Activated naive CD4-positive, alpha-beta T cell treated with anti-CD3 and anti-CD28 coated beads, Interleukin-2, amount 50 U/mL, for 16 hours (primary cell): Measurements from ENCODE around the gene ZNF205.
"Not testable (repeated sequence)": the region's sequence is repeated elsewhere in the genome, so short reads cannot be mapped to it uniquely, and the experiment has no call there.

Experiments
- DNase-seq: peaks from one replicate; pipeline ENCODE4 v3.0.0-alpha.2; 2020

The ZNF205 gene

DNA sequence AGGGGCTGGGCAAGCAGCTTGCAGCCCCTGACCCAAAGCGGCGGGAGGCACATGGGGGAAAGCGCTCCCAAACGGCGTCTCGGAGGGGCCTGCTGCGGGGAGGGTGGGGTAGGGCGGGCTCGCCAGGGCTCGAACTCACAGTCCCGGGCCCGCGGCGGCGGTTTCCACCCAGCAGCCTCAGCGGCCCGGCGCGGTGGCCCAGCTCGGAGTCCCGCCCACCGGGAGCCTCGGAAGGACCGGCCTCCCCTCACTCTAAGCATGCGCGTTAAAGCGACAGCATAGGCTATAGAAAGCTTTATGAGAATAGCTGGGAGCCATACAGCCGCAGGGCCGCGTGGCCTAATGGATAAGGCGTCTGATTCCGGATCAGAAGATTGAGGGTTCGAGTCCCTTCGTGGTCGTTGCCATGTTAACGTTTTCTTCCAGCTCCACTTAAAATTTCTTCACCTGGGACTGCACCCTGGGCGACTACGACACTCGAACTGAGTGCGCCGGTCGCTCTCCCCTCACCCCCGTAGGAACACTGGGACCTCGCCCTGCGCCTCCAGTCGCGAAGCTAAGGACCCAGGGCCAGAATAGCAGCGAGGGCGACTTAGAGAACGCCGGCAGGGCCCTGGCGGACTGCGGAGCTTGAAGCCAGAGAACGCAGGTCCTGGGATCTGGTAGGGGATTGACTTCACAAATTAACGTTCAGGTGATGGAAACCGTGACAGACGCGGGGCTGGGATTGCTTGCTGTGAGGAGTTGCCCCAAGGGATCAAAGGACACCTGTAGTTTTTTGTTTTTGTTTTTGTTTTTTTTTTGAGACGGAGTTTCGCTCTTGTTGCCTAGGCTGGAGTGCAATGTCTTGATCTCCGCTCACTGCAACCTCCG lies 38.2 kb downstream of the ZNF205 start:
- DNase-seq = peak; percentile 96

DNA sequence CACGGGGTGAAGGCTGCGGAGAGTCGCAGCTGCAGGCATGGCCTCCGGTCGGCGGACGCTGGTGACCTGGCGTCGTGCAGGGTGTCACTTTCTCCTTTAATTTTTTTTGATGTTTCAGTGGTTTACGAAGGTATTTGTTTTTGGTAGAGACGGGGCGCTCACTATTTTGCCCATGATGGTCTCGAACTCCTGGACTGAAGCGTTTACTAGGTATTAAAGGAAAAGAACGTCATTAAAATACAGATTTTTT lies 39.6 kb downstream of the ZNF205 start:
- no peak for DNase-seq

DNA sequence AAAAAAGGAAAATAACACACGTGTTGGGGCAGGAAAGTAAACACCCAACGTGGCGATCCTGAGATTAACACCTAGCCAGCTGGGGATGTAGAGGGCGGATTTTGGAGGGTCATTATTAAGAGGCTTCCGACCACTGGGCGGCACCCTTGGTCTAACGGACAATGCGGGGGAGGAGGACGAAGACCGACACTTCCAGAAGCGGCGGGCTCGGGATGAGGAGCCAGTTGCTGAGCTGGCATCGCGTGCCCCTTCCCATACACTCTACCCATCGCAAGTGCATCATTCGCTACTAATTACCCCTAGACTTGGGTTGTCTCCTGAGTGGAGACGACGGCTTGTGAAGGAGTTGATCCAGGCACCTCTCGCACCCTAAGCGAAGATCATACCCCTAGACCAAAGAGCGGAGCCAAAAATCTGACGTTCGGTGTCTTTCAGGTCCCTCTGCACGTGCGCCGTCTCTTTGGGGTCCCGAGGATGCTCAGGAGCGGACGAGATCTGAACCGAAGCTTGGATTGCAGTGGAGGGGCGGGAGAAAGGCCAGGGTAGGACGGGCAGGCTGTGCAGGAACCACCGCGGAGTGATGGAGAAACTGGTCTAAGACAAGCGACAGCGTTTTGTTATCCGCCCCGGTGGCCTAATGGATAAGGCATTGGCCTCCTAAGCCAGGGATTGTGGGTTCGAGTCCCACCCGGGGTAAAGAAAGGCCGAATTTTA lies 40.0 kb downstream of the ZNF205 start:
- DNase-seq = peak; percentile 82

DNA sequence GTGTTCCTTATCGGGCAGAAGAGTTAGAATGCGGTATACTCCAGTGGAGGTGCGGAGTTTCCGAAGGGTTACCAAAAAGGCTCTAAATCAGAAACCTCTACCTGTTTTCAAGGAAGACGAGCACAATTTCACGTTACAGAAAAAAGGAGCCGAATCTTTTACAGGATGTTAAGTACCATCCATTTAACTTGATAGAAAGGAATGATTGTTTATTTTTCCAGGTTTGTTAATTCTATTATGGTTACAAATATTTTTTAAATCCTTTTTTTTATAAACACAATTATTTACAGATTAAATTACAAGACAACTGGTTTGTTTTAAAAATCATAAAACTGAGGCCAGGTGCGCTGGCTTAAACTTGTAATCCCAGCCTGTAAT lies 40.6 kb downstream of the ZNF205 start:
- DNase-seq = no peak

DNA sequence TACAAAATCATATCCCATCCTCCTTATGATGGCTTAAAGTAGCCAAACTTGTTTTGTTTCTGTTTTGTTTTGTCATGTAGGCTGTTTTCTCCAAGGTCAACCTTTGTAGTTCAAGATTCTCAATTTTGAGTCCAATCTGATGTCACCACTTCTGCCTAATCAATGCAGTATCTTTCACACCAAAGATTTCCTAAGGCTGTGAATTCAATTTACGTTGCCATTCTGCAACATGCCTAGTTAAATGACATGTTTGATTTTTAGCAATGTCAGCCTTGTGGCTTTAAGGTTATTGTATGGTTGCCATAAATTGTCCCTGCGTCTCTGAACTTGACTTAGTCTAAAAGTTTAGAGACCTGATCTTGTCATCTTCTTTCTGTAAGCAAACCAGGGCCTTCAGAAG lies 42.8 kb downstream of the ZNF205 start:
- no peak for DNase-seq

DNA sequence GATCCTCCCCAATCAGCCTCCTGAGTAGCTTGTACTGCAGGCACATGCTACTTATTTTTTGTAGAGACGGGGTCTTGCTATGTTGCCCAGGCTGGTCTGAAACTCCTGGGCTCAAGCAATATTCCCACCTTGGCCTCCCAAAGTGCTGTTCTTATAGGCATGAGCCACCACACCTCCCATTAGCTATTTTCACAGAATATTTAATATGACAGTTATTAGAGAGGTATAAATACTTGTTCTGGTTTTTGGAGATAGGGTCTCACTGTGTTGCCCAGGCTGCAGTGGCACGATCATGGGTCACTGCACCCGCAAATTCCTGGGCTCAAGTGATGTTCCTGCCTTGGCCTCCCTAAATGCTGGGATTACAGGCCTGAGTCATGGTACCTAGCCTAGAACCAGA lies 43.6 kb downstream of the ZNF205 start:
- no peak for DNase-seq

DNA sequence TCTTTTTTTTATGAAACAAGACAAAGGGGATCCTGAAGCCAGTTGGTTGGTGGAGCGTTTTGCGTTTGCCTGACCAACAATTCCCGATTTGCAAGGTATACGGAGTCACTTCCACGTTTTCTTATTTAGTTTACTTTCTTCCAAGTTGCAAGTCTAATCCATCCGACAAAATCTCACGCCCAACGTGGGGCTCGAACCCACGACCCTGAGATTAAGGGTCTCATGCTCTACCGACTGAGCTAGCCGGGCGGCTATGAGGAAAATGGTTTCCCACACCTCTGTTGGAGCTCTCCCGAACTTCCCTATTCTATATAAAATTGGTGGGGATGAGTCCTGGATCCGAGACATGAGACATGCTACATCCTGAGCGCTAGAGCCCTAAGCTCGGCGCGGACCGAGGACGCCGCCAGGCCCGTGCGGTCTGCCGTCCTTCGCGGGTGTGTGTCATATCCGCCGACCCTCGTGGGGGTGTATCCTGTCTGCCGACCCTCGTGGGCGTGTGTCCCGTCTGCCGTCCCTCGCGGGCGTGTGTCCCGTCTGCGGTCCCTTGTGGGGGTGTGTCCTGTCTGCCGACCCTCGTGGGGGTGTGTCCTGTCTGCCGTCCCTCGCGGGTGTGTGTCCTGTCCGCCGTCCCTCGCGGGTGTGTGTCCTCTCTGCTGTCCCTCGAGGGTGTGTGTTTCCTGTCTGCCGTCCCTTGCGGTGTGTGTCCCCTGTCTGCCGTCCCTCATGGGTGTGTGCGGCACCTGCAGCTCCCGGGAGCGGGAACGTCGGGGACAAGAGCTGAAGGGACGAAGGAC lies 45.0 kb downstream of the ZNF205 start:
- peak; percentile 41 for DNase-seq

DNA sequence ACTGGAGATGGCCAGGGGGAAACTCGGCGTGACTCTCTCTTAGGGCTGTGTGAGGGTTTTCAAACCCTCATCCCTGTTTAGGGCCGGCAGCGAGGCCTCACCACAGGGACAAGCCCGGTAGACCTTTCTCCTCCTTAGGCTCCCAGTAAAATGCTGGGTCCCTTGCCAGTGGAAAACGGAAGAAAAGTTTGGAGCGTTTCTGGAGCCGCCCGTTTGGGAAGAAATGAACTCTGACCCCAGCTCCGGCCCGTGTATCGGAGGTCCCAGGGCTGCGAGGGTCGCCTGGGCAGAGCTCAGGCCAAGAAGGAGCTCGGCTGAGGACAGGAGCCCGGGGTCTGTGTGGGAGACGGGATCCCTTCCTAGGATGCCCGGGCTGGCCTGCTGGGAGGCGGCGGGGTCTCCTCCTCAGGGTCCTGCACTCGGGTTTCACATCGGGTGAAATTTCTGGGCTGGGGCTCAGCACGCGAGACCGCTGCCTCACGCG lies 45.7 kb downstream of the ZNF205 start:
- no peak for DNase-seq

DNA sequence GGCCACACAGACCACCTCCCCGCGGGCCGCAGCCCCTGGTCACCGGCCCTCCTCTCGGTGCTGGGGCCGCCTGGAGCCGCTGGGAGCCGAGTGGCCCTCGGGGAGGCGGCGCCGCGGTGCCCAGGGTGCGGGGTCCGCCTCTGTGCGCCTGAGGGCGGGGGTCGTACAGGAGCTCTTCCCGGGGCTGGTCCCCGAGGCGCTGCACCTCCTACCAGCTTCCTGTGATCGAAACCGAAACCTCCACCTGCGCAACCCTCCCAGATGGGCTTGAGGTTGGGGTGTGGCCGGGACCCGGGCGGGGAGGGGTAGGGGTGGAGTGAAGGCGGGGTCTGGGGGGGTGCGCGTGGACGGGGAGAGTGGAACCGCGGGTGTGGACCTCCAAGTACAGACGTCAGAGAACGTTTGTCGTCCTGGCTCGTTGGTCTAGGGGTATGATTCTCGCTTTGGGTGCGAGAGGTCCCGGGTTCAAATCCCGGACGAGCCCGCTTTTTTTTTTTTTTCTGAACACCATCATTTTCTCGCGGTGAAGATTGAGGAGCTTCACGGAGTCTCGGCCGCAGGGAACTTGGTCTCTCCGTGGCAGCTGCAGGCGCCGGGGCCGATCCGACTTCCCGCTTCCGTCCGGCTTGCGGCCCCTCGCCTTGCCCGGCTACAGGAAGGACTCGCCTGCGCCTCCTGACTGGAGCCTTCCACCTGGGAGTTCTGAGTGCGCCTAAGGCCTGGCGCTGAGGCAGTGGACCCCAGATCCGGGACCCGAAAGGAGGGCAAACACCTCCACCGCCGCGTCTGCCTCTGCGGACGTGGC lies 46.3 kb downstream of the ZNF205 start:
- DNase-seq = peak; percentile 77

DNA sequence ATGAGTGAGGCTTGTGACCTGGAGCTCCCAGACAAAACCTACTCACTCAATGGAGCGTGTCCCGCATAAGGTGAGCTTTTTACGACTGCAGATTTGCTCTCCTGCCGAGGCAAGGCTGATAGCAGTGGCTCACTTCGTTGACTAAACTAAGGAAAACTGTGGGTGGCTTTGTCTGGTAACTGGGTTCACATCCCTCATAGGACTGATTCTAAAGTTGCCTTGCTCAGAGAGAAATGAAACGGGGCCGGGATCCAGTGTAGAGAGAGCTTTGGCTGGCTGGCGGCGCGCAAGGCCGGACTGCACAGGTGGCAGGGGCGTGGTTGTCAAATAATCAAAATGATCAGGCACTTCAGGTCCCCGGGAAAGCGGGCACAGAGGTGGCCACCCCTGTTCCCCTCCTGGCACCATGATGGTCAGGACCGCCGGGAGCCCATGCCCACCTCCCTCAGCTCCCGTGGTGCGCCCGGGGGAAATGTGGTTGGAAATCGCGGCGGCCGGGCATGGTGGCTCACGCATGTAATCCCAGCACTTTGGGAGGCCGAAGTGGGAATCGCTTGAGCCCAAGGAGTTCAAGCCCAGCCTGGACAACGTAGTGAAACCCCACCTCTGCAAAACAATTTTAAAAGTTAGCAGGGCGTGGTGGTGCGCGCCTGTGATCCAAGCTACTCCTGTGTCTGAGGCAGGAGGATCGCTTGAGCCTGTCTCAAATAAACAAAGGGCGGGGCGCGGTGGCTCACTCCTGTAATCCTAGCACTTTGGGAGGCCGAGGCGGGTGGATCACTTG lies 49.0 kb downstream of the ZNF205 start:
- DNase-seq = no peak

DNA sequence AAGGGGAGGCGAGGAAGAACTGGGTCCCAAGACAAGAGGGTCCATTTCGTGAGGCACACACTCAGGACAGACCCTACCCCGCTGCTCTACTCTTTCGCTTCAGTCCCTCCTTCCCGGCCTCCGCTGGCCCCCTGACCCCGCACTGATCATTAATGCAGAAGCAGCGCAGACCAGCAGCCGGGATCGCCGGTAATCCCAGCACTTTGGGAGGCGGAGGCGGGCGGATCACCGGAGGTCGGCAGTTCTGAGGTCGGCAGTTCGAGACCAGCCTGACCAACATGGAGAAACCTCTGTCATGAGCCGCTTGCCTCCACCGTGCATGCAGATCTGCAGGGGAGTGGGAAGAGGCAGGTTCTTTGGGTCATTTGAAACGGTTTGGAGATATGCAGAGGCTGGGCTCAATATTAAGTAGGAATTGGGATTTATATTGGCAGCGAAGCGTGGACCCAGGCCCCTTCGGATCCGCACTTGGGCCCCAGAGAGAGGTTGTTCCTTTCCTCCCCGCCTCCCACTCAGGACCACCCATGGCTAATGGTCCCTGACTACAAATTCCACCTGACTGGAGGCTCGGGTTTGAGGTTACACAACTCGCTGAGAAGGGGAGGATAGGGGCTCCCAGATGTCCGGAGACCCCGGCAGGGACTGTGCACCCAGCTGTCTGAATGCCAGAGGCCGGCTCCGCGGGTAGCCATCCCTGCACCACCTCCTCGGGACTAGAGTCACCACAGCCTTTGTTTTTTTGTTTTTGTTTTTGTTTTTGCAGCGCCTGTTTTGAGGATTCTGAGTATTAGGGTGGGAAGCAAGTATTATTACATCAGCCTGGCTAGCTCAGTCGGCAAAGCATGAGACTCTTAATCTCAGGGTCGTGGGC lies 52.0 kb downstream of the ZNF205 start:
- DNase-seq = no peak

DNA sequence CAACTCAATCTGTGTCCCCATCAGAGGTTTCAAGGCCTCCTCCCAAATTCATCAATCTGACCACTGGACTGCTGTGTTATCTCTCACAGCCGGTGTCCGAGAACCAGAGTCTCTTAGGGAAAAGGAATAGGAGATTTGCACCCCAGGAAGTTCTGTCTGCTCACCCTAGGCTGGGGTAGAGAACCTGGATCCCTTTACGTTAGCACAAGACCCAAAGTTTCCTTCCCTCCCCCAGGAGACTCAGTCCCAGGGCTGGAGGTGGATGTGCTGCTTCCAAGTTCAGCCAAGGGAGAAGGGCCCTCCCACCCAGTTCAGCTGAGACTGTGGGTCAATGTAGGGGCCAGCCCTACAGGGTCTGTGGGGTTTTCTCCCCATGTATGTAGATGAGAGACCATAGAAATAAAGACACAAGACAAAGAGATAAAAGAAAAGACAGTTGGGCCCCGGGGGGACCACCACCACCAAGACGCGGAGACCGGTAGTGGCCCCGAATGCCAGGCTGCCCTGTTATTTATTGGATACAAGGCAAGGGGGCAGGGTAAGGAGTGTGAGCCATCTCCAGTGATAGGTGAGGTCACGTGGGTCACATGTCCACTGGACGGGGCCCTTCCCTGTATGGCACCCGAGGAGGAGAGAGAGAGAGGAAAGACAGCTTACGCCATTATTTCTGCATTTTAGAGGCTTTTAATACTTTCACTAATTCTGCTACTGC lies 52.9 kb downstream of the ZNF205 start:
- DNase-seq = no peak

DNA sequence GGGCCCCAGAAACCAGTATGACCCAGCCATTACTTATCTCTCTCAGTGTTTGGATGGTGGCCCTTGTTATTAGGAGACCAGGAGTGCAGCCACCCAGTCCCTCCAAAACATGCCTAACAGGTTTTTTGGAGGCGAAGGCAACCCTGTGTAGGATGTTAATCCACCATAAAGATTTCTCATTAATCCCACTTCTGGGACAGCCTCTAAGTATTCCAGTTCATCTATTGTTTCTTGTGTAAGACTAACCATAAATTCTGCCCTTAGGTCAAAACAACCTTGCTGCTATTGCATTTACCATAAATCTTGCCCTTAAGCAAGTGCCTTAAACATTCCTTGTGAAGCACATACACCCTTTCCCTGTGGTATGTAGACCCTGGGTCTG lies 54.1 kb downstream of the ZNF205 start:
- no peak for DNase-seq

DNA sequence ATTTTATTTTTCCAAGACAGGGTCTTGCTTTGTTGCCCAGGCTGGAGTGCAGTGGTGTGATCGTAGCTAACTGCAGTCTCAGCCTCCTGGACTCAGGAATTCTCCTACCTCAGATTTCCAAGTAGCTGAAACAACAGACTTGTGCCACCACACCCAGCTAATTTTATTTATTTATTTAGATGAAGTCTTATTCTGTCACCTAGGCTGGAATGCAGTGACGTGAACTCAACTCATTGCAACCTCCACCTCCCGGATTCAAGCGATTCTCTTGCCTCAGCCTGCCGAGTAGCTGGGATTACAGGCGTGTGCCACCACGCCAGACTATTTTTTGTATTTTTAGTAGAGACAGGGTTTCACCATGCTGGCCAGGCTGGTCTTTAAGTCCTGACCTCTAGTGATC lies 56.3 kb downstream of the ZNF205 start:
- not testable (repeated sequence) for DNase-seq
